CD4-positive, alpha-beta T cell treated with Interferon alpha-2 for 1 hour (primary cell): Measurements from ENCODE around the gene OR9A4.
"Not testable (repeated sequence)": the region's sequence is repeated elsewhere in the genome, so short reads cannot be mapped to it uniquely, and the experiment has no call there.

Experiments used
- DNase-seq, 2 donors: peaks; one replicate each; pipeline ENCODE4 v3.0.0-alpha.2; 2020 to 2022

The OR9A4 gene

GRCh38 chr7:141916099-141916498, at the start of gene OR9A4:
TSS of gene OR9A4 (plus strand) at chr7:141916399. CDS start at chr7:141918876, 2,477 bp downstream.
- DNase-seq = no peak

DNA sequence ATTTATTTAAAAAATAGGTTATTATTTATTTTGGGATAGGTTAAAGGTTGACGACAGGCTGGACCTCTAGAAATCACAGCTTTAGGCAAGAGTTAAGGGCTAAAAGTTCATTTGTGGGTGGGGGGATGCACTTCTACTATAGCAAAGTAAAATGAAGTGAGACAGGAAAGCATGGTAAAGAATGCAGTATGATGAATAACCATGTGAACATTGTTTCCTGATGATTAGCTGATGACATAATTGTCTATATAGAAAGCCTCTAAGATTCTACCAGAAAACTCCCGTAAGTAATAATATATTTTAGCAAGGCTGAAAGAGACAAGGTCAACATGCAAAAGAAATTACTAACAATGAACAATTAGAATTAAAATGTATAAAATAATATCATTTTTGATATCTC, 49.2 kb upstream of the OR9A4 start:
- no peak for DNase-seq

- DNase-seq = no peak
These were observed 43.3 kb upstream of the OR9A4 start for GRCh38 chr7:141872931-141873330.

GRCh38 chr7:141874787-141875186, 41.4 kb upstream of the OR9A4 start:
- DNase-seq = peak in 1 of 2 donors; percentile 8

- DNase-seq = no peak
These were observed 40.7 kb upstream of the OR9A4 start for GRCh38 chr7:141875453-141875852.

- DNase-seq = no peak
These were observed 39.8 kb upstream of the OR9A4 start for GRCh38 chr7:141876371-141876770.

GRCh38 chr7:141877365-141877764, 38.8 kb upstream of the OR9A4 start:
- no peak for DNase-seq

DNA sequence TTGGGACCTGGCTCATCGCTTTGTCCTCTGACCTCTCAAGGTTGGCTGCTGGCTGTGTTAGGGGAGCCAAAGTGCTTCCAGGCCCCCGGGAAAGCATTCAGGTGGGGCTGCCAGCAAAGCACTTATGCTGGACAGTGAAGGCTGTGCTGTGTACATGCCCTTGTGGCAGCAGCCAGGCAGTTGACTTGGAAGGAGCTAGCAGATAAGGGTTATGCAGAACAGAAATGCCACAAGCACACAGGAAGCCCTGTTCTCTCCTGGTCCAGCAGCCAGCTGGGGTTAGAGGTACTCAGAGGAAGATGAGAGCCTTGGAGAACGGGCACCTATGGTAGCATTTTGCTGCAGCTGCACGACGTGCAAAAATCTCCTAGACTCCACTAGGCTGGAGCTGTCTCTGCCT, 35.2 kb upstream of the OR9A4 start:
- no peak for DNase-seq

DNA sequence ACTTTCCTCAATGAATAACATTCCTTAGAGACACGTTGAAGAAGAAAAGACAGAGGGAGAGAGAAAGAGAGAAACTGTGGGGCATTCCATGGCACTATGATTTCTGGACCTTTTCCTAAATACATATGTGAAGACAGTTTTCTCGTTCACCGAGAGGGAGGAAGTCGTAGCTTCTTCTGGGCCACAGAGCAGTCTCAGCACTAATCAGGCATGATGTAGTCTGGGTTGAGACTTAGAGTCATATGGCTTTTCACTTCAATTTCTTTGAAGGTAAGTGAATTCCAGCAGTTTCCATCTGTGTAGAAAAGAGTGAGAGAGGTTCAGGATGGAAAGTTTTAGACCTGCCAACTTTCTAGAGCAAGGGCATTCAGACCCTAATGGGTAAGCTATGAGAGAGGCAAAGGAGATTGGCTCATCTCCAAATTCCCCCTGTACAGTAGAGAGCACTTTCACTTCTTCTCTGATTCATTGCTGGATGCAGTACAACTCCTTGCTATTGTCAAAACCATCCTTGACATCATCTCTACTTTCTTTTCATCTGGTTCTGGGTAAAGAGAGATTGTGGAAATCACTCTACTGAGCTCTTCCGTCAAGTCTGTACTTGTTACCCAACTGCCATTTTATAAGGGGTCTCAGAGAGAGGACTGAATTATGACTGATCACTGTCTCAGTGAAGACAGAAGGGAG, 31.5 kb upstream of the OR9A4 start:
- DNase-seq = no peak

GRCh38 chr7:141889321-141889720, 26.9 kb upstream of the OR9A4 start:
- DNase-seq = peak in 1 of 2 donors; percentile 18

DNA sequence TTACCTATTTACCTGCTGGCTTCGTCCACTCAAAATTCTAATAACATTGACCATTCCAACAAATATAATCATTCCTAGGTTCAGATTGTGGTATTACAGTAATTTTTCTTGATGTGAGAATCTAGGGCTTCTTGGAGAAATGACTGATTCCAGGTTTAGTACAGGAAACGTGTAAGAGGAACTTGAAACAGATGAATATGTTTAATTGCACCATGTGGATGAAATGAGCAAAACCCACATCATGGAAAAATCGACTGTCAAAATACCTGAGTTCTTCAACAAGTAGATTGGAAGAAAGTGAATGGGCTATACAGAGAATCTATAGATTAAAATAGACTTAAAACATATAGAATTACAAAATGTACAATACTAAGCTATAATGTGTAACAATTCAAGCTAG, 24.9 kb upstream of the OR9A4 start:
- no peak for DNase-seq

- DNase-seq = not testable (repeated sequence)
These were observed 16.8 kb upstream of the OR9A4 start for GRCh38 chr7:141899366-141899765.

- no peak for DNase-seq
These were observed 9.9 kb upstream of the OR9A4 start for GRCh38 chr7:141906285-141906684.

- no peak for DNase-seq
These were observed 4.8 kb upstream of the OR9A4 start for GRCh38 chr7:141911391-141911790.

DNA sequence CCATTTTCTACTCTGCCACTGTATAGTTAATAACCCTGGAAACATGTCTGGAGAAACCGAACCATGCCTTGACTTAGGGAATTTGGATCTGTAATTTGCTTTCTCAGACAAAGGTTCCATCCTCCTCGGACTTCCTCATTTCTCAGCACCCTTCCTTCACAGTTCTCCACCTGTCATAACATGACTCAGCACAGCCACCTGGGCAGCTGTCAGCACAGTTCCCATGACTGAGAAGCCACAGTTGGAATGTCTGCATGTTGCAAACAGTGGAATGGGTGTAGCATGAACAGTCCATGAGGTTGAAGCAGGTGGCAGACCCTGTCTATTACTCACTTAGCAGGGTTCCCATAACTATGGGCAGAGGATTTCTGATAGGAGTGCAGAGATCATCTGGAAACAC, 634 bp upstream of the OR9A4 start:
- peak in 1 of 2 donors; percentile 2 for DNase-seq

GRCh38 chr7:141920281-141920680, 4.1 kb downstream of the OR9A4 start:
- no peak for DNase-seq

DNA sequence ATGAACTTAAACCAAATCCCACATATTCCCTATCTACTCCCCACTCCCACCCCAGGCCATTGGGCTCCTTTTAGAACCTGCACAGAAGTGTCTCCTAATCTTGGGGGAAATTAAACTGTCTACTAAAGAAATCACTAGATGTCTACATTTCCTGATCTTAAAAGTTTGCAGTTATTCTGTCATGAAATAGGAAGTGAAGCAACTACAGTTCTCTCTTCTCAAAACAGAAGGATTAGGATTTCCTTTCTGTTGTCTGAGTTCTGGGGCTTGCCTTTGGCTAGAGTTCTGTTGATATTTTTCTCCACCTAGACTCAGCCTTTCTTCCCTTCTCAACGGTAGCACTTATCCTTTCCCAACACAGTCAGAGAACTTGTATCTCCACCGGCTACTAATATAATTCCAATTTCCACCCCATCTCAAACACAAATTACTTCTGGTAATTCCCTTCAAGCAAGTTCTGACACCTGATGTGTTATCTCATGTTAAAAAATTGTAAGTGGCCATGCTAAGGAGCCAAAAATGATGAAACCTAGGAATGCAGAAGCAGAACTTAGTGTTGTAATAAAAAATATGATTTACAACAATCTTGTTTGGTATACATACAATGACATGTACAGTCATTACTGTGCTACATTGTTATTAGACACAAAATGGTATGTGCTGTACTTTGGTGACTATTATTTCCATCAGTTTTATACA, 12.1 kb downstream of the OR9A4 start:
- no peak for DNase-seq

GRCh38 chr7:141928845-141929195, 12.6 kb downstream of the OR9A4 start:
- no peak for DNase-seq

- DNase-seq = no peak
These were observed 14.0 kb downstream of the OR9A4 start for GRCh38 chr7:141930211-141930610.

GRCh38 chr7:141941075-141941474, 24.9 kb downstream of the OR9A4 start:
- no peak for DNase-seq

GRCh38 chr7:141943846-141944245, 27.6 kb downstream of the OR9A4 start:
- DNase-seq = no peak

DNA sequence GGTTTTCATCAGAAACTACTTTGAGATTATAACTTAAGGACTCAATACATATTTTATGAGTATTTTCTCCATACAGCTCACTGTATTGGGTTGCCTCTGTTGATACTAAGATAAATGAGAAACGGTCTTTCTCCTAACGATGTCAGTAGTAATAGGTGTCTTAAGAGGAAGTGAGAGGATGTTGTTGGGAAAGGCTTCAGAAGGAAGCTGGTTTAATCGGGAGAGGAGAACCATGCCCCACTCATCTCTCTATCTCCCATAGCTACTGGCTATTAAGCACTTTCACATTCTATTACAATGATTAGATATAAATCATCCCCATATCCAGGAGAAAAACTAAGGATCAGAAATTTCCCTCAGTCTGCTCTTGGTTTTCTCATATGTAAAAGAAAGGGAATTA, 28.6 kb downstream of the OR9A4 start:
- DNase-seq = no peak

DNA sequence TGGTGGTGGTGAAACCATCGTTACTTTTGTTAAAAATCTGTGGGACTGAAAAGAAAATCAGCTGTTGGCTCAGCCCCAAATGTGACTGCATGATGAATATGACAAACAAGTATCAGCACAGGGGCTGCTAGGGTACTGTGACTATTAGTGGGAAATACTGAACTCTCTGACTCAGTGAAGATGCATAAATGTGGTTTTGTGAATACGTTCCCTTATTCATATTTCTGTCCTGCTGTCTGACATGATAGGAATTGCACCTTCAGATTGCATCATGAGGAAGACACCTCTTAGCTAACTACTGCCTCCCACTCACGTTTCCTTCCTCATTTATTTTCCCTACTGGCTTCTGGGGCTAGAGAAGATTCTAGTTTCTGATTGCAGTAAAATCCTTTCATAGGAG, 29.2 kb downstream of the OR9A4 start:
- DNase-seq = peak in 1 of 2 donors; percentile 26

- no peak for DNase-seq
These were observed 30.6 kb downstream of the OR9A4 start, which contains the start of gene CLEC5A for GRCh38 chr7:141946796-141947195. TSS of gene CLEC5A (minus strand) at chr7:141946974. CDS start at chr7:141946292, 682 bp downstream.

GRCh38 chr7:141949021-141949420, 32.8 kb downstream of the OR9A4 start:
- DNase-seq = no peak
